Neuronal stem cell (in vitro differentiated cells): ENCODE measurements around the gene PPP6R3.
A peak's percentile ranks its signal among the peaks of the same experiment; 100 is the strongest.

Experiments
- DNase-seq: peaks from one replicate; pipeline ENCODE4 v3.0.0-alpha.2; 2013; ENCODE audit warnings: low spot score
- H2AFZ ChIP-seq: one replicate; pipeline ENCODE4 v1.6.1; 2013; ENCODE audit warnings: mild to moderate bottlenecking, low read length, inconsistent platforms
- H2AK5ac ChIP-seq: 2 replicates; pipeline ENCODE4 v1.6.1; 2013; ENCODE audit warnings: low read depth, mild to moderate bottlenecking, inconsistent platforms, low read length, moderate library complexity, mixed read lengths
- H2BK120ac ChIP-seq: 2 replicates; pipeline ENCODE4 v1.6.1; 2013; ENCODE audit warnings: low read depth, mild to moderate bottlenecking, inconsistent platforms, low read length, moderate library complexity, mixed read lengths
- H2BK12ac ChIP-seq: one replicate; pipeline ENCODE4 v1.6.1; 2013; ENCODE audit warnings: low read length, inconsistent platforms
- H2BK15ac ChIP-seq: 2 replicates; pipeline ENCODE4 v1.6.1; 2013; ENCODE audit warnings: mild to moderate bottlenecking, low read length, inconsistent platforms, mixed read lengths
- H2BK5ac ChIP-seq: one replicate; pipeline ENCODE4 v1.6.1; 2013; ENCODE audit warnings: inconsistent platforms, mild to moderate bottlenecking, low read length, moderate library complexity
- H3K14ac ChIP-seq: one replicate; pipeline ENCODE4 v1.6.1; 2013; ENCODE audit warnings: low read length, inconsistent platforms
- H3K18ac ChIP-seq: 2 replicates; pipeline ENCODE4 v1.6.1; 2013; ENCODE audit warnings: low read length, inconsistent platforms
- H3K23ac ChIP-seq: 2 replicates; pipeline ENCODE4 v1.6.1; 2013; ENCODE audit warnings: low read depth, mild to moderate bottlenecking, mixed read lengths, low read length, inconsistent platforms; ENCODE audit not compliant: poor library complexity
- H3K27ac ChIP-seq: replicated peaks from 3 replicates; pipeline ENCODE4 v1.5.1; 2013; ENCODE audit warnings: low read length, inconsistent platforms
- H3K27me3 ChIP-seq, 3 experiments: 2 replicates each; pipeline ENCODE4 v1.6.1; 2013; ENCODE audit warnings: low read length in 3 of 3, mild to moderate bottlenecking in 2 of 3, inconsistent platforms in 1 of 3, low read depth in 1 of 3, mixed read lengths in 1 of 3, moderate library complexity in 1 of 3; ENCODE audit not compliant: control insufficient read depth in 3 of 3, insufficient read depth in 3 of 3
- H3K36me3 ChIP-seq, 2 donors: replicated peaks in 1 of 2; 2 replicates each; pipeline ENCODE4 v1.6.1; 2013; ENCODE audit warnings: low read length in 2 of 2; ENCODE audit not compliant: control insufficient read depth in 2 of 2, insufficient read depth in 2 of 2
- H3K4ac ChIP-seq: 2 replicates; pipeline ENCODE4 v1.6.1; 2013; ENCODE audit warnings: inconsistent platforms, mild to moderate bottlenecking, low read length, moderate library complexity
- H3K4me1 ChIP-seq, 2 donors: 1 replicate in 1 of 2; 2 replicates in 1 of 2; pipeline ENCODE4 v1.6.1; 2013; ENCODE audit warnings: low read length in 2 of 2, low read depth in 1 of 2; ENCODE audit not compliant: control insufficient read depth in 2 of 2, insufficient read depth in 1 of 2
- H3K4me2 ChIP-seq: one replicate; pipeline ENCODE4 v1.6.1; 2013; ENCODE audit warnings: mild to moderate bottlenecking, low read length, inconsistent platforms; ENCODE audit not compliant: insufficient read depth, poor library complexity, severe bottlenecking
- H3K4me3 ChIP-seq, 2 donors: 2 replicates each; pipeline ENCODE4 v1.5.1; 2013; ENCODE audit warnings: low read length in 2 of 2, mild to moderate bottlenecking in 2 of 2, inconsistent platforms in 1 of 2, moderate library complexity in 1 of 2
- H3K79me1 ChIP-seq: one replicate; pipeline ENCODE4 v1.6.1; 2013; ENCODE audit warnings: low read depth, mild to moderate bottlenecking, inconsistent platforms, low read length, moderate library complexity
- H3K9ac ChIP-seq: one replicate; pipeline ENCODE4 v1.6.1; 2013; ENCODE audit warnings: mild to moderate bottlenecking, low read depth, low read length, inconsistent platforms; ENCODE audit not compliant: poor library complexity
- H3K9me3 ChIP-seq, 2 donors: replicated peaks in 1 of 2; 2 replicates each; pipeline versions ENCODE3 to v1.6.1; 2013; ENCODE audit warnings: low read length in 2 of 2, mild to moderate bottlenecking in 2 of 2, inconsistent platforms in 1 of 2, low read depth in 1 of 2, mixed read lengths in 1 of 2, moderate library complexity in 1 of 2; ENCODE audit not compliant: control insufficient read depth in 2 of 2, insufficient read depth in 1 of 2
- H4K8ac ChIP-seq: one replicate; pipeline ENCODE4 v1.6.1; 2013; ENCODE audit warnings: low read depth, mild to moderate bottlenecking, inconsistent platforms, low read length, moderate library complexity
- H4K91ac ChIP-seq: one replicate; pipeline ENCODE4 v1.6.1; 2013; ENCODE audit warnings: low read length, low read depth, mild to moderate bottlenecking, inconsistent platforms; ENCODE audit not compliant: poor library complexity
- WGBS, 2 donors: extraction: QIAGEN DNeasy Blood & Tissue Kit; methylation state at CpG; one replicate each; pipeline ENCODE4 v1.1.7; 2013; ENCODE audit warnings: missing lambda C conversion rate in 2 of 2, mixed read lengths in 1 of 2; ENCODE audit not compliant: insufficient read length in 2 of 2, insufficient replicate concordance in 1 of 2; ENCODE audit errors: extremely low coverage in 2 of 2; 5-methylcytosine and 5-hydroxymethylcytosine counted together

The PPP6R3 gene

GRCh38 chr11:68420171-68420570 is 40.4 kb upstream of the PPP6R3 start:
- Histone ChIP-seq H2BK15ac (no peak overlapping the region), H3K4me1 (no peaks in the 10 kb centered on the region), H2AFZ (no peak overlapping the region), H3K4ac (no peak overlapping the region), H3K14ac (no peak overlapping the region), H2BK5ac (no peak overlapping the region), H2AK5ac (no peak overlapping the region), H3K79me1 (peaks cover 3% of the 10 kb centered on the region), H2BK12ac (no peak overlapping the region), H4K8ac (peak overlapping the region; percentile 50), H3K9ac (no peak overlapping the region), H3K4me2 (no peak overlapping the region), H3K27me3 (no peaks in the 10 kb centered on the region), H4K91ac (no peak overlapping the region), H2BK120ac (no peak overlapping the region), H3K27ac (no peak overlapping the region), H3K4me3 (no peak overlapping the region), H3K18ac (no peak overlapping the region), H3K36me3 (peaks cover 27 to 61% of the 10 kb centered on the region in 2 donors), H3K9me3 (no peaks in the 10 kb centered on the region), H3K23ac (no peak overlapping the region)
- no peak for DNase-seq
- no CpG with 5 or more reads among the region's 7 CpGs for WGBS, 2 donors

- Histone ChIP-seq H2BK15ac (no peak overlapping the region), H3K36me3 (peaks cover 39 to 71% of the 10 kb centered on the region in 2 donors), H3K27me3 (no peaks in the 10 kb centered on the region), H2BK120ac (no peak overlapping the region), H2BK12ac (no peak overlapping the region), H3K4me2 (no peak overlapping the region), H4K91ac (no peak overlapping the region), H3K18ac (no peak overlapping the region), H3K4ac (no peak overlapping the region), H3K9ac (no peak overlapping the region), H3K23ac (no peak overlapping the region), H3K4me3 (no peak overlapping the region), H2AK5ac (no peak overlapping the region), H3K4me1 (no peaks in the 10 kb centered on the region), H4K8ac (no peak overlapping the region), H3K79me1 (peaks cover 3% of the 10 kb centered on the region), H2BK5ac (no peak overlapping the region), H3K27ac (no peak overlapping the region), H3K9me3 (peaks cover 5 to 6% of the 10 kb centered on the region in 2 donors), H2AFZ (no peak overlapping the region), H3K14ac (no peak overlapping the region)
- no CpG with 5 or more reads among the region's 21 CpGs for WGBS, 2 donors
- DNase-seq: no peak
Measured at GRCh38 chr11:68423481-68423880, 37.1 kb upstream of the PPP6R3 start.

GRCh38 chr11:68424101-68424632 is 36.4 kb upstream of the PPP6R3 start:
- no peak overlapping the region for H4K8ac ChIP-seq
- H3K14ac ChIP-seq: no peak overlapping the region
- H3K27ac ChIP-seq: no peak overlapping the region
- no peak overlapping the region for H3K4me3 ChIP-seq
- H3K9ac ChIP-seq: no peak overlapping the region
- H3K27me3 ChIP-seq: no peaks in the 10 kb centered on the region
- no peak overlapping the region for H2BK120ac ChIP-seq
- no peaks in the 10 kb centered on the region for H3K4me1 ChIP-seq
- H3K4ac ChIP-seq: no peak overlapping the region
- H3K4me2 ChIP-seq: no peak overlapping the region
- no peak overlapping the region for H2BK12ac ChIP-seq
- H3K18ac ChIP-seq: no peak overlapping the region
- no peak overlapping the region for H4K91ac ChIP-seq
- H3K36me3 ChIP-seq: peaks cover 41 to 69% of the 10 kb centered on the region in 2 donors
- peaks cover 8 to 9% of the 10 kb centered on the region in 2 donors for H3K9me3 ChIP-seq
- no peak for DNase-seq
- no peak overlapping the region for H2AK5ac ChIP-seq
- peaks cover 3% of the 10 kb centered on the region for H3K79me1 ChIP-seq
- H2AFZ ChIP-seq: no peak overlapping the region
- WGBS, 2 donors: no CpG with 5 or more reads among the region's 19 CpGs
- H2BK5ac ChIP-seq: no peak overlapping the region
- H2BK15ac ChIP-seq: no peak overlapping the region
- no peak overlapping the region for H3K23ac ChIP-seq

GRCh38 chr11:68424981-68425865 is 35.3 kb upstream of the PPP6R3 start:
- H4K91ac ChIP-seq: no peak overlapping the region
- H3K27me3 ChIP-seq: no peaks in the 10 kb centered on the region
- H3K14ac ChIP-seq: peak overlapping the region; percentile 6
- no peaks in the 10 kb centered on the region for H3K4me1 ChIP-seq
- DNase-seq: no peak
- no peak overlapping the region for H2BK12ac ChIP-seq
- H3K4me2 ChIP-seq: no peak overlapping the region
- peak overlapping the region; percentile 50 for H3K9ac ChIP-seq
- no peak overlapping the region for H2BK5ac ChIP-seq
- H3K23ac ChIP-seq: peak overlapping the region; percentile 65
- no peak overlapping the region for H2AK5ac ChIP-seq
- peaks cover 14 to 18% of the 10 kb centered on the region in 2 donors for H3K9me3 ChIP-seq
- H2BK120ac ChIP-seq: no peak overlapping the region
- no peak overlapping the region for H4K8ac ChIP-seq
- H2AFZ ChIP-seq: no peak overlapping the region
- no peak overlapping the region for H3K27ac ChIP-seq
- no peak overlapping the region for H3K4ac ChIP-seq
- H3K18ac ChIP-seq: peak overlapping the region; percentile 57
- H2BK15ac ChIP-seq: no peak overlapping the region
- peaks cover 3% of the 10 kb centered on the region for H3K79me1 ChIP-seq
- no CpG with 5 or more reads among the region's 40 CpGs for WGBS, 2 donors
- peaks cover 41 to 71% of the 10 kb centered on the region in 2 donors for H3K36me3 ChIP-seq
- no peak overlapping the region for H3K4me3 ChIP-seq
